ENCODE data around the gene MORC3. TPM values are rescaled to one million over a fixed set of nuclear protein-coding genes. Genes with fewer than 3 reads are reported as not detected.
"Not testable (repeated sequence)": the region's sequence is repeated elsewhere in the genome, so short reads cannot be mapped to it uniquely, and the experiment has no call there.

MORC3 gene
- total RNA-seq, 1 donor from 2014 or later: 24.4 TPM

- no peak overlapping the region for H3K4me3 ChIP-seq (ENCODE audit: low read depth, low read length)
- TF ChIP-seq, protein P1, sequence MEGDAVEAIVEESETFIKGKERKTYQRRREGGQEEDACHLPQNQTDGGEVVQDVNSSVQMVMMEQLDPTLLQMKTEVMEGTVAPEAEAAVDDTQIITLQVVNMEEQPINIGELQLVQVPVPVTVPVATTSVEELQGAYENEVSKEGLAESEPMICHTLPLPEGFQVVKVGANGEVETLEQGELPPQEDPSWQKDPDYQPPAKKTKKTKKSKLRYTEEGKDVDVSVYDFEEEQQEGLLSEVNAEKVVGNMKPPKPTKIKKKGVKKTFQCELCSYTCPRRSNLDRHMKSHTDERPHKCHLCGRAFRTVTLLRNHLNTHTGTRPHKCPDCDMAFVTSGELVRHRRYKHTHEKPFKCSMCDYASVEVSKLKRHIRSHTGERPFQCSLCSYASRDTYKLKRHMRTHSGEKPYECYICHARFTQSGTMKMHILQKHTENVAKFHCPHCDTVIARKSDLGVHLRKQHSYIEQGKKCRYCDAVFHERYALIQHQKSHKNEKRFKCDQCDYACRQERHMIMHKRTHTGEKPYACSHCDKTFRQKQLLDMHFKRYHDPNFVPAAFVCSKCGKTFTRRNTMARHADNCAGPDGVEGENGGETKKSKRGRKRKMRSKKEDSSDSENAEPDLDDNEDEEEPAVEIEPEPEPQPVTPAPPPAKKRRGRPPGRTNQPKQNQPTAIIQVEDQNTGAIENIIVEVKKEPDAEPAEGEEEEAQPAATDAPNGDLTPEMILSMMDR (conservative IDR thresholded peaks at IDR 0.05; ENCODE audit: low read depth, low read length): no peak
- DNase-seq (ENCODE audit: low read depth): no peak
Observed at GRCh38 chr21:36291509-36291908, 28.5 kb upstream of the MORC3 start.

- no peak overlapping the region for H3K4me3 ChIP-seq (ENCODE audit: low read depth, low read length)
- TF ChIP-seq, protein P1 (conservative IDR thresholded peaks at IDR 0.05; ENCODE audit: low read depth, low read length): no peak
- DNase-seq (ENCODE audit: low read depth): no peak
Observed at GRCh38 chr21:36297406-36297937, 22.5 kb upstream of the MORC3 start.

DNA sequence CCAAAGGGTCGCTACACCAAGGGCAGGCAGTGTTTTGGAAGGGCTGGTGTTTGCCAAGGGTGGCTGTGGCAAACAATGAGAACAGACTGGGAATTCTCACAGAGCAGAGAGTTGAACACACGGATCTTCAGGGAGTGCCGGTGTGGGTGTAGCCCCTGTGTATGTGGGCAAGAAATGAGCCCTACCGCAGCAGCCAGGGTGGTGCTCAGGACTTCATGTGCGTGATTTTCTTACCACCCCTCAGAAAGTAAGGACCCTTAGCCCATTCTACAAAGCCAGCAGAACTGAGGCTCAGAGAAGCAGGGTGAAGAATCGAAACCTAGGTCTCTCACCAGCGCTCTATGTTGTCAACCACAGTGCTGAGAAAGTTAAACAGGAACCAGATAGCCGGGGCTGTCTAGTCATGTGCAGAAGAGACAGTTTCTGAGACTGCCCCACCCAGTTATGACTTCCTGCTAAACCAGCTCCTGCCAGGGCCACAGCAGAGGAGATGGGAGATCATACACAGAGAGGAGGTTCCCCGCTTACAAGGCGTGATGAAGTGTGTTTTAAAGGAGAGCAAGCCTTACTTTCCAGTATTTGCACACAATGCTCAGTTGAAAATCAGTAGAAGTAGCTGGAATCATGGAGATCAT, 21.9 kb upstream of the MORC3 start:
- TF ChIP-seq, protein P1 (conservative IDR thresholded peaks at IDR 0.05; ENCODE audit: low read depth, low read length): no peak
- no peak overlapping the region for H3K4me3 ChIP-seq (ENCODE audit: low read depth, low read length)
- no peak for DNase-seq (ENCODE audit: low read depth)

DNA sequence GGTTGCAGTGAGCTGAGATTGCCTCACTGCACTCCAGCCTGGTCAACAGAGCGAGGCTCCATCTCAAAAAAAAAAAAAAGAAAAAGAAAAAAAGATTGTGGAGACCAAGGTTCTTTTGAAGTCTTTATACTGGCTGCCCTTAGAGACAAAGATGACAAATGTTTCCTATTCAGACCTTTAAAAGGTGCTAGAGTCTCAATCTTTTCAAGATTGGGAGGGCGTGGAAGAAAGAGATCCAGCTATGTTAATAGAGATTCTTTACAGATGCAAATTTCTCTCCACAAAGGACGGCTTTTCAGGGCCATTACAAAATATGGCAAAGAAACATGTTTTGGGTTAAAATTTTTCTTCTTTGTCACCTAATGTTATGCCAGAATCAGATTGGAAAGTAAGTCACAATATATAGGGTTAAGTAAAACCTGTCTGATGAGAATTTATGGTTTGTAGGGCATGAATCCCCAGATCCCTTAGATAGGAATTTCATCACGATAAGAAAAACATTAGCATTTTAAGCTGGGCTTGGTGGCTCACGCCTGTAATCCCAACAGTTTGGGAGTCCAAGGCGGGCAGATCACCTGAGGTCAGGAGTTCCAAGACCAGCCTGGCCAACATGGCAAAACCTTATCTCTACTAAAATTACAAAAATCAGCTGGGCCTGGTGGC, 13.0 kb upstream of the MORC3 start:
- TF ChIP-seq, protein P1 (conservative IDR thresholded peaks at IDR 0.05; ENCODE audit: low read depth, low read length): no peak
- no peak overlapping the region for H3K4me3 ChIP-seq (ENCODE audit: low read depth, low read length)
- DNase-seq (ENCODE audit: low read depth): no peak

DNA sequence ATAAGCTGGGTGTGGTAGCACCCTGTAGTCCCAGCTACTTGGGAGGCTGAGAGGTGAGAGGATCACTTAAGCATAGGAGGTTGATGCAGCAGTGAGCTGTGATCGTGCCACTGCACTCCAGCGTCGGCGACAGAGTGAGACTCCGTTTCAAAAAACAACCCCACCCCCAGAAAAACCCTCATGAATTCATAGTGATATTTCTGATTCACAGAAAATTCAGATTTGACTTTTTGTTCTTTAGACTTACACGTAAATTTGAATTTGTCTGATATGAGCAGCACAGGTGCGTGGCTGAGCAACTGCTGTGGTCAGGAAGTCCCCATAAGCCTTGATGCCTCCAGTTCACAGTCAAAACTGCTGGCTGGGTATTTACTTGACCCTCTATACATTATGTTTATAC, 10.0 kb upstream of the MORC3 start:
- no peak overlapping the region for H3K4me3 ChIP-seq (ENCODE audit: low read depth, low read length)
- DNase-seq (ENCODE audit: low read depth): no peak
- TF ChIP-seq, protein P1 (conservative IDR thresholded peaks at IDR 0.05; ENCODE audit: low read depth, low read length): no peak

- not testable (repeated sequence) for DNase-seq (ENCODE audit: low read depth); H3K4me3 ChIP-seq (ENCODE audit: low read depth, low read length)
Observed at GRCh38 chr21:36313446-36313845, 6.6 kb upstream of the MORC3 start.

GRCh38 chr21:36316045-36316444, 4.0 kb upstream of the MORC3 start:
- H3K4me3 ChIP-seq (ENCODE audit: low read depth, low read length); DNase-seq (ENCODE audit: low read depth): not testable (repeated sequence)
